ENCODE measurements around the gene NOMO2.
"Not testable (repeated sequence)": the region's sequence is repeated elsewhere in the genome, so short reads cannot be mapped to it uniquely, and the experiment has no call there.

NOMO2 gene

DNA sequence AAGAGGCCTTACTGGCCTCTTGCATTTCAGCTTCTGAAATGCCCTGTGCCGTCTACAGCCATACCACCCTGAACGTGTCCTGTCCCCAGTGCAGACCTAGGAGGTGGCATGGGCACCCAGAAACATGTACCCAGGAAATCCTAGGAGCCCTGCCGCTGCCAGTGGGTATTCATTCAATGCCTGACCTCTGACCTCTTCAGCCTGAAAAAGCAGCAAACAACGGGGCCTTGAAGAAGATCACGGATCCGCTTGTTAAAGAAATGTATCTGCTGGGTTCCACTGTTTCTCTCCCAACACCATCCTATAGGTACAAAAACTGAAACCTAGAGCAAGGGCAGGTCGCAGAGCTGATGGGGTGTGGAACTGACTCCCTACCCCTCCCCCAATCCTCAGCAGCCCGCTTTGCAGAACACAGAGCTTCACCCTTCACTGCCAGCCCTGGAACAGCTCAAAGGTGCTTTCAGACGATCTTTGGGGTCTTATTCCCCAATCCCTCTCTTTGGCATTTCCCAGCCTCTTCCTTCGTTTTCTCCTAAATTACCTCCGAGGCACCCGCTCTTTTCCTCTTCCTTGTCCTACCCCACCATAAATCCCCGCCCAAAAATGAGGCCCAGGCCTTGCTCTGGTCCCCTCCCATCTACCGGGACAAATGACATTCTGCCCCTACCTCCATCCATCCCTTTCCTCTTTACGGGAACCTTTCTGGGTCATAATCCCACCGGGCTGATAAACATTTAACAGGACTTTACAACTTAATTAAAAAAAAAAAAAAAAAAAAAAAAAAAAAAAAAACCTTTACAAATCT lies 1.3 kb downstream of the NOMO2 start:
- not testable (repeated sequence) for H3K9me3 Mint-ChIP-seq; H3K27me3 Mint-ChIP-seq (ENCODE audit: low read depth); DNase-seq (ENCODE audit: low spot score); H3K36me3 Mint-ChIP-seq (ENCODE audit: low read depth); H3K4me1 Mint-ChIP-seq (ENCODE audit: low read depth)
- peak overlapping the region; percentile 74 for H3K4me3 Mint-ChIP-seq
- peak overlapping the region; percentile 49 for H3K27ac Mint-ChIP-seq

GRCh38 chr16:18553671-18554070 lies 8.2 kb downstream of the NOMO2 start:
- not testable (repeated sequence) for H3K36me3 Mint-ChIP-seq (ENCODE audit: low read depth); H3K4me1 Mint-ChIP-seq (ENCODE audit: low read depth); H3K9me3 Mint-ChIP-seq

GRCh38 chr16:18547382-18547781 lies 14.5 kb downstream of the NOMO2 start:
- H3K36me3 Mint-ChIP-seq (ENCODE audit: low read depth); H3K27me3 Mint-ChIP-seq (ENCODE audit: low read depth); H3K9me3 Mint-ChIP-seq; H3K4me1 Mint-ChIP-seq (ENCODE audit: low read depth); H3K27ac Mint-ChIP-seq; DNase-seq (ENCODE audit: low spot score); H3K4me3 Mint-ChIP-seq: not testable (repeated sequence)

More at GRCh38 chr16:18553671-18554070, 8.2 kb downstream of the NOMO2 start:
- not testable (repeated sequence) for H3K27ac Mint-ChIP-seq; DNase-seq (ENCODE audit: low spot score); H3K4me3 Mint-ChIP-seq; H3K27me3 Mint-ChIP-seq (ENCODE audit: low read depth)

DNA sequence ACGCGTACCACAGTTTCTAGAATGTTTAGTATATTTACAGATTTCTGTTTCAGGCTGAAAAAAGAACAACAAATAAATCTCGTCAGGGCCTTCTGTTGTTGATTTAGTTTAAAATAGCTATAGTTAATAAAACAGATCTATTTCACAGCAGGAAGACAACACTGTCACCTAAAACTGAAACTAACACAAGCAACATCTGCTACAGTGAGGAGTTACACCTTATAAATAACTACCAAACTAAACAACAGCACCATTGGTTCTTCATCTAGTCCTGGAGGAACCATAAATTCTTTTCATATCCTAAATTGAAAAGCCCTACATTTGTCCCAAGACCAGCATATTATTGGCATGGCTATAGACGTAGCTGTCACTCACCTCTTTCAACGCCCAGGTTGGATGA lies 15.0 kb downstream of the NOMO2 start:
- not testable (repeated sequence) for H3K4me1 Mint-ChIP-seq (ENCODE audit: low read depth); H3K36me3 Mint-ChIP-seq (ENCODE audit: low read depth); H3K27me3 Mint-ChIP-seq (ENCODE audit: low read depth); H3K4me3 Mint-ChIP-seq; H3K9me3 Mint-ChIP-seq; DNase-seq (ENCODE audit: low spot score); H3K27ac Mint-ChIP-seq

GRCh38 chr16:18544232-18545081 lies 17.4 kb downstream of the NOMO2 start:
- not testable (repeated sequence) for H3K36me3 Mint-ChIP-seq (ENCODE audit: low read depth); H3K4me1 Mint-ChIP-seq (ENCODE audit: low read depth); H3K4me3 Mint-ChIP-seq; H3K27me3 Mint-ChIP-seq (ENCODE audit: low read depth); H3K9me3 Mint-ChIP-seq; DNase-seq (ENCODE audit: low spot score); H3K27ac Mint-ChIP-seq

GRCh38 chr16:18541912-18542311 lies 20.0 kb downstream of the NOMO2 start:
- H3K27ac Mint-ChIP-seq; H3K9me3 Mint-ChIP-seq; DNase-seq (ENCODE audit: low spot score); H3K4me3 Mint-ChIP-seq; H3K4me1 Mint-ChIP-seq (ENCODE audit: low read depth); H3K27me3 Mint-ChIP-seq (ENCODE audit: low read depth); H3K36me3 Mint-ChIP-seq (ENCODE audit: low read depth): not testable (repeated sequence)

GRCh38 chr16:18537004-18537403 lies 24.9 kb downstream of the NOMO2 start:
- not testable (repeated sequence) for H3K9me3 Mint-ChIP-seq

GRCh38 chr16:18535519-18536168 lies 26.3 kb downstream of the NOMO2 start:
- DNase-seq (ENCODE audit: low spot score); H3K4me3 Mint-ChIP-seq; H3K27ac Mint-ChIP-seq; H3K36me3 Mint-ChIP-seq (ENCODE audit: low read depth); H3K9me3 Mint-ChIP-seq; H3K4me1 Mint-ChIP-seq (ENCODE audit: low read depth); H3K27me3 Mint-ChIP-seq (ENCODE audit: low read depth): not testable (repeated sequence)

More at GRCh38 chr16:18537004-18537403, 24.9 kb downstream of the NOMO2 start:
- H3K36me3 Mint-ChIP-seq (ENCODE audit: low read depth); H3K27me3 Mint-ChIP-seq (ENCODE audit: low read depth); H3K27ac Mint-ChIP-seq; H3K4me1 Mint-ChIP-seq (ENCODE audit: low read depth); H3K4me3 Mint-ChIP-seq; DNase-seq (ENCODE audit: low spot score): not testable (repeated sequence)

GRCh38 chr16:18534308-18534707 lies 27.6 kb downstream of the NOMO2 start:
- H3K27ac Mint-ChIP-seq; H3K27me3 Mint-ChIP-seq (ENCODE audit: low read depth); DNase-seq (ENCODE audit: low spot score); H3K36me3 Mint-ChIP-seq (ENCODE audit: low read depth); H3K4me1 Mint-ChIP-seq (ENCODE audit: low read depth); H3K4me3 Mint-ChIP-seq; H3K9me3 Mint-ChIP-seq: not testable (repeated sequence)

DNA sequence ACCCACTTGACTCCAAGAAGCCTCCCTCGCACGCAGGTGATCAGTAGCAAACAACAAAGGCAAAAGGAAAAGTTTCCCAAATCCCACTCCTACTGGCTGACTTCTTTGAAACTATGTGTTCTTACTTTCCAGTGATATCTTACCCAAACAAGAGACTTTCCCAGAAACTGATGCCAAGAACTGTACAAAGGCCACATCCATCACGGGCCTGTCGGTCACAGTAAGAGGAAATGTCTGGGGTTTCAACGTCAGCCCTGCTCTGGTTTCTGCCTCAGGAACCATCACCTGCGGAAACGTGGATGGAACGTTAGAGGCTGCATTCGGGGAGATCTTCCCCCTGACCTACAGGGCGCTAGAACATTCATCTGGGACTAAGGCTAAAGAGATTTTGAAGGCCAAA lies 30.6 kb downstream of the NOMO2 start:
- not testable (repeated sequence) for H3K27me3 Mint-ChIP-seq (ENCODE audit: low read depth); H3K36me3 Mint-ChIP-seq (ENCODE audit: low read depth); H3K27ac Mint-ChIP-seq; H3K4me3 Mint-ChIP-seq; DNase-seq (ENCODE audit: low spot score); H3K9me3 Mint-ChIP-seq; H3K4me1 Mint-ChIP-seq (ENCODE audit: low read depth)

- not testable (repeated sequence) for H3K4me3 Mint-ChIP-seq; H3K27me3 Mint-ChIP-seq (ENCODE audit: low read depth); H3K36me3 Mint-ChIP-seq (ENCODE audit: low read depth); H3K27ac Mint-ChIP-seq; DNase-seq (ENCODE audit: low spot score); H3K4me1 Mint-ChIP-seq (ENCODE audit: low read depth); H3K9me3 Mint-ChIP-seq
Observed at GRCh38 chr16:18530329-18530728, 31.6 kb downstream of the NOMO2 start.

- not testable (repeated sequence) for H3K4me3 Mint-ChIP-seq; H3K9me3 Mint-ChIP-seq; H3K36me3 Mint-ChIP-seq (ENCODE audit: low read depth); DNase-seq (ENCODE audit: low spot score); H3K4me1 Mint-ChIP-seq (ENCODE audit: low read depth); H3K27ac Mint-ChIP-seq; H3K27me3 Mint-ChIP-seq (ENCODE audit: low read depth)
Observed at GRCh38 chr16:18526547-18526946, 35.4 kb downstream of the NOMO2 start.

DNA sequence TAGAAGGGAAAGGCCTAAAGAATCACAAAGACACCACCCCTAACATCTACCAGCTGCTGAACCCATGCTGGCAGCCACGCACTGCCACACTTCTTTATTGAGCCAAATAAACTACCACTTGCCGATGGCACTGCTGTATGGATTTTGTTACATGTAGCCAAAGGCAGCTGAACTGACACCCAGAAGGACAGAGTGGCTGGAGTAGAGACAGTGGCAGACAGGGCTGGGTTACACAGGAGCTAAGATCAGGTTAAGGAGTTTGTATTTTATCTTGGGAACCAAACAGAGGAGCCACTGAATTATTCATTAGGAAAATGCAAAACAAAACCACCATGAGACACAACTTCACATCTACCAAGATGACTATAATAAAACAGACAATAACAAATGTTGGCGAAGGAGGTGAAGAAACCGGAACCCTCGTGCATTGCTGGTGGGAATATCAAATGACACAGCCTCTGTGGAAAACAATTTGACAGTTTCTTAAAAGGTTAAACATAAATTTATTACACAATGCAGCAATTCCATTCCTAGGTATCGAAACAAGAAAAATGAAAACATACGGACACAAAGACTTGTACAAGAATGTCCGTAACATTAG lies 35.9 kb downstream of the NOMO2 start:
- not testable (repeated sequence) for H3K9me3 Mint-ChIP-seq; H3K4me3 Mint-ChIP-seq; H3K4me1 Mint-ChIP-seq (ENCODE audit: low read depth); DNase-seq (ENCODE audit: low spot score); H3K27me3 Mint-ChIP-seq (ENCODE audit: low read depth); H3K27ac Mint-ChIP-seq; H3K36me3 Mint-ChIP-seq (ENCODE audit: low read depth)

GRCh38 chr16:18522637-18523036 lies 39.3 kb downstream of the NOMO2 start:
- not testable (repeated sequence) for DNase-seq (ENCODE audit: low spot score); H3K9me3 Mint-ChIP-seq; H3K4me3 Mint-ChIP-seq; H3K36me3 Mint-ChIP-seq (ENCODE audit: low read depth); H3K27ac Mint-ChIP-seq; H3K27me3 Mint-ChIP-seq (ENCODE audit: low read depth); H3K4me1 Mint-ChIP-seq (ENCODE audit: low read depth)
